Caco-2 (cell line): ENCODE measurements around the gene GMFB. TPM values are rescaled to one million over a fixed set of nuclear protein-coding genes. Genes with fewer than 3 reads are reported as not detected.

ENCODE experiments used
- BruUV-seq: library from RNA; stranded (reverse); fragments of 400-500 nt; replicated peaks from 2 replicates; lab custom pipeline; 2021; lab: Mats Ljungman, UMichigan
- CTCF ChIA-PET: fragments of 300-600 bp; sonication (Branson Sonifier 250); formaldehyde crosslinking; loops from one replicate; lab custom pipeline; 2022; ENCODE audit warnings: antibody characterized with exemption; lab: Charles Lee
- POLR2A ChIA-PET: fragments of 300-600 bp; sonication (Branson Sonifier 250); formaldehyde crosslinking; loops from one replicate; lab custom pipeline; 2022; ENCODE audit warnings: antibody characterized with exemption; lab: Charles Lee
- DNase-seq, 2 experiments: peaks; one replicate each; pipeline versions ENCODE4 v3.0.0 to v3.0.0-alpha.2; 2020 to 2022
- H3K27me3 ChIP-seq: replicated peaks from 2 replicates; pipeline ENCODE4 v1.6.0; 2011; ENCODE audit warnings: low read length; ENCODE audit not compliant: control insufficient read depth, insufficient read depth
- H3K36me3 ChIP-seq: 2 replicates; pipeline ENCODE4 v1.5.1; 2011; ENCODE audit warnings: low read length; ENCODE audit not compliant: control insufficient read depth, insufficient read depth
- H3K4me1 ChIP-seq: fragments of 250-450 bp; sonication (Bioruptor Pico); 2 replicates; pipeline ENCODE4 v1.5.1; 2020; ENCODE audit warnings: mild to moderate bottlenecking
- H3K4me3 ChIP-seq: 2 replicates; pipeline ENCODE4 v1.5.1; 2011; ENCODE audit warnings: low read depth, mild to moderate bottlenecking, control low read depth, low read length
- H3K9me3 ChIP-seq: fragments of 250-450 bp; sonication (Bioruptor Pico); 2 replicates; pipeline ENCODE4 v1.5.1; 2020; ENCODE audit warnings: mild to moderate bottlenecking, moderate library complexity
- H3K27ac Mint-ChIP-seq: one replicate; pipeline ENCODE4 v1.8.0; 2022; ENCODE audit warnings: mixed read lengths; ENCODE audit not compliant: unreplicated experiment
- H3K27me3 Mint-ChIP-seq: one replicate; pipeline ENCODE4 v1.8.0; 2022; ENCODE audit warnings: mixed read lengths; ENCODE audit not compliant: insufficient read depth, unreplicated experiment
- H3K36me3 Mint-ChIP-seq: one replicate; pipeline ENCODE4 v1.8.0; 2022; ENCODE audit warnings: mild to moderate bottlenecking, mixed read lengths; ENCODE audit not compliant: insufficient read depth, unreplicated experiment
- H3K4me1 Mint-ChIP-seq: one replicate; pipeline ENCODE4 v1.8.0; 2022; ENCODE audit warnings: low read depth, mixed read lengths; ENCODE audit not compliant: unreplicated experiment
- H3K4me3 Mint-ChIP-seq: one replicate; pipeline ENCODE4 v1.8.0; 2022; ENCODE audit warnings: mild to moderate bottlenecking, moderate library complexity, mixed read lengths; ENCODE audit not compliant: unreplicated experiment
- H3K9me3 Mint-ChIP-seq: one replicate; pipeline ENCODE4 v1.8.0; 2022; ENCODE audit warnings: mixed read lengths; ENCODE audit not compliant: unreplicated experiment
- intact Hi-C: fragments of 100-400 bp; cut with micrococcal nuclease; formaldehyde crosslinking; loops from one replicate; pipeline ENCODE4 v1.10.0; 2022; ENCODE audit not compliant: unreplicated experiment
- total RNA-seq: library from RNA; stranded (reverse); gene quantifications from 2 replicates; pipeline ENCODE4 v1.2.3, GENCODE V29; 2022
- TF ChIP-seq, protein P1 (sequence below), 2 experiments: fragments of 200-600 bp in 1 of 2; IDR thresholded peaks; 1 replicate in 1 of 2; 2 replicates in 1 of 2; pipeline versions ENCODE4 v1.5.1 to v1.8.0; 2011 to 2022; ENCODE audit warnings: antibody characterized with exemption in 1 of 2, control low read depth in 1 of 2, inconsistent platforms in 1 of 2, low read depth in 1 of 2, low read length in 1 of 2, mild to moderate bottlenecking in 1 of 2, moderate library complexity in 1 of 2; ENCODE audit not compliant: insufficient read depth in 1 of 2, severe bottlenecking in 1 of 2, unreplicated experiment in 1 of 2

The GMFB gene
- total RNA-seq, 1 experiment from 2014 or later, result 67.4 TPM

DNA sequence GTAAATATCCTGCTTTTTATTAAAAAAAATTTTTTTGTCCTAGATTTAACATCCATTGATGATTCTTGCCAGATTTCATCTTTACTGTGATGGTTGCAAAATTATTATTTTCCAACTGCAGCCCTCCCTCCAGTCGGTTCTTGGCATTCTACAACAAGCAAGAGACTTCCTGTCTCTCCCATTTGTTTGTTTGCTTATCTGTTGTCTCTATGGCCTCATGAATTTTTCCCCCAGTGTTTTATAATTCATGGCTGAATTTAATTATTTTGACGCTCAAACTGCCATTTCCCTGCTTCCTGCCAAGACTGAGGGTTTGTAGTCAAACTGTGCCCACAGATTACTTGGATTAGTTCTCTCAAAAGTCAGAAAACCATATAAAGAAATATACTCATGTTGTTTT lies 46.9 kb upstream of the GMFB start:
- H3K36me3 Mint-ChIP-seq, result no peaks in the 10 kb centered on the region
- Histone ChIP-seq H3K9me3 (no peaks in the 10 kb centered on the region; the same call in 1 of the 2 replicates), H3K36me3 (no peaks in the 10 kb centered on the region), H3K27me3 (no peaks in the 10 kb centered on the region), H3K4me1 (peaks cover 6% of the 10 kb centered on the region; the same call in 1 of the 2 replicates), H3K4me3 (no peak overlapping the region)
- no peaks in the 10 kb centered on the region for H3K9me3 Mint-ChIP-seq
- no peak overlapping the region for H3K4me3 Mint-ChIP-seq
- no peak for DNase-seq
- no peaks in the 10 kb centered on the region for H3K4me1 Mint-ChIP-seq
- H3K27me3 Mint-ChIP-seq, result no peaks in the 10 kb centered on the region
- TF ChIP-seq, protein P1, sequence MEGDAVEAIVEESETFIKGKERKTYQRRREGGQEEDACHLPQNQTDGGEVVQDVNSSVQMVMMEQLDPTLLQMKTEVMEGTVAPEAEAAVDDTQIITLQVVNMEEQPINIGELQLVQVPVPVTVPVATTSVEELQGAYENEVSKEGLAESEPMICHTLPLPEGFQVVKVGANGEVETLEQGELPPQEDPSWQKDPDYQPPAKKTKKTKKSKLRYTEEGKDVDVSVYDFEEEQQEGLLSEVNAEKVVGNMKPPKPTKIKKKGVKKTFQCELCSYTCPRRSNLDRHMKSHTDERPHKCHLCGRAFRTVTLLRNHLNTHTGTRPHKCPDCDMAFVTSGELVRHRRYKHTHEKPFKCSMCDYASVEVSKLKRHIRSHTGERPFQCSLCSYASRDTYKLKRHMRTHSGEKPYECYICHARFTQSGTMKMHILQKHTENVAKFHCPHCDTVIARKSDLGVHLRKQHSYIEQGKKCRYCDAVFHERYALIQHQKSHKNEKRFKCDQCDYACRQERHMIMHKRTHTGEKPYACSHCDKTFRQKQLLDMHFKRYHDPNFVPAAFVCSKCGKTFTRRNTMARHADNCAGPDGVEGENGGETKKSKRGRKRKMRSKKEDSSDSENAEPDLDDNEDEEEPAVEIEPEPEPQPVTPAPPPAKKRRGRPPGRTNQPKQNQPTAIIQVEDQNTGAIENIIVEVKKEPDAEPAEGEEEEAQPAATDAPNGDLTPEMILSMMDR (IDR thresholded peaks at IDR 0.05; ENCODE audit: insufficient read depth in 1 of 2, low read depth in 1 of 2, low read length in 1 of 2, severe bottlenecking in 1 of 2, unreplicated experiment in 1 of 2), result no peak
- POLR2A ChIA-PET, result no interaction called here
- CTCF ChIA-PET, result no interaction called here
- no peak overlapping the region for H3K27ac Mint-ChIP-seq
- no TSS peak for BruUV-seq
- intact Hi-C loops, result no loop called here

DNA sequence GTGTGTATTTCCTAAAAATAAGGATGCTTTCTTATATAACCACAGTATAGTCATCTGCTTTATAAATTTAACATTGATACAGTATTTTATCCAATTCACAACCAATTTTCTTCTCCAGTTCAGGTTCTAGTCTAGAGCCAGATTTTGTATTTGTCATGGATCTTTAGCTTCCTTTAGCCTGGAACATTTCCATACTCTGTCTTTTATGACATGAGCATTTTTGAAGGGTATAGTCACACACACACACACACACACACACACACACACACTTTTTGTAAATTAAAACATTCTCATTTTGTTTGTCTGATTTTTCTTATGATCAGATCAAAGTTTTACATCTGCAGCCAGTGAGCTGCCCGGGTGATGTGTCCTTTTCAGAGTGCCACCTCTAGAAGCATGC lies 46.3 kb upstream of the GMFB start:
- TF ChIP-seq, protein P1 (IDR thresholded peaks at IDR 0.05; ENCODE audit: insufficient read depth in 1 of 2, low read depth in 1 of 2, low read length in 1 of 2, severe bottlenecking in 1 of 2, unreplicated experiment in 1 of 2), result no peak
- no peak overlapping the region for H3K4me3 ChIP-seq
- no peaks in the 10 kb centered on the region for H3K27me3 Mint-ChIP-seq
- no peak overlapping the region for H3K4me3 Mint-ChIP-seq
- ChIA-PET CTCF (no interaction called here), POLR2A (no interaction called here)
- H3K27me3 ChIP-seq, result no peaks in the 10 kb centered on the region
- H3K9me3 Mint-ChIP-seq, result no peaks in the 10 kb centered on the region
- H3K36me3 ChIP-seq, result no peaks in the 10 kb centered on the region
- intact Hi-C loops, result no loop called here
- peaks cover 6% of the 10 kb centered on the region; the same call in 1 of the 2 replicates for H3K4me1 ChIP-seq
- no peak for DNase-seq
- H3K4me1 Mint-ChIP-seq, result no peaks in the 10 kb centered on the region
- H3K36me3 Mint-ChIP-seq, result no peaks in the 10 kb centered on the region
- H3K9me3 ChIP-seq, result no peaks in the 10 kb centered on the region; the same call in 1 of the 2 replicates
- no TSS peak for BruUV-seq
- no peak overlapping the region for H3K27ac Mint-ChIP-seq

DNA sequence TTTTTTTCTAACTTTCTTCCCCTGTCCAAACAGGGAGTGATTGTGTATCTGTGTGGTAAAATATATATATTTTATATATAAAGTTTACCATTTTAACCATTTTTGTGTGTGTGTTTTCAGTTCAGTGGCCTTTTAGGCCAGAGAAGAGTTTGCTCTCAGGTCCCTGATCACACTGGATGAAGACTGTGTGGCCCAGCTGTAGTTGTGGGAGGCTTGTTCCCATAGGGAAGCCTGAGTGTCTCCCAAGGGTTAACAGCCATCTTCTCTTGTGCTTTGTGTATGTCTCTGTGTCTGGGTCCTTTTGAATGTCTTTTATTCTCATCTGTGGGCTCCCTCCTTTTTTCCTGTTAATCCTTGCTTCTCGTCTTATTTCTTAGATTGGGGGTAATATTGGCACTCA lies 44.3 kb upstream of the GMFB start:
- no peaks in the 10 kb centered on the region for H3K36me3 ChIP-seq
- CTCF ChIA-PET, result no interaction called here

More for the DNA sequence above, 44.3 kb upstream of the GMFB start:
- Mint-ChIP-seq H3K36me3 (no peaks in the 10 kb centered on the region), H3K4me3 (no peak overlapping the region), H3K27me3 (no peaks in the 10 kb centered on the region), H3K4me1 (no peaks in the 10 kb centered on the region), H3K9me3 (no peaks in the 10 kb centered on the region), H3K27ac (no peak overlapping the region)
- POLR2A ChIA-PET, result no interaction called here
- intact Hi-C loops, result no loop called here
- Histone ChIP-seq H3K9me3 (no peaks in the 10 kb centered on the region; the same call in 1 of the 2 replicates), H3K27me3 (no peaks in the 10 kb centered on the region), H3K4me3 (no peak overlapping the region), H3K4me1 (peaks cover 6% of the 10 kb centered on the region; the same call in 1 of the 2 replicates)
- DNase-seq, result no peak
- no TSS peak for BruUV-seq
- TF ChIP-seq, protein P1 (IDR thresholded peaks at IDR 0.05; ENCODE audit: insufficient read depth in 1 of 2, low read depth in 1 of 2, low read length in 1 of 2, severe bottlenecking in 1 of 2, unreplicated experiment in 1 of 2), result no peak
